Caki2 (cell line): Measurements from ENCODE around the gene PRR5L. TPM values are rescaled to one million over a fixed set of nuclear protein-coding genes. Genes with fewer than 3 reads are reported as not detected.
A peak's percentile ranks its signal among the peaks of the same experiment; 100 is the strongest.

Experiments
- DNase-seq: peaks from one replicate; pipeline ENCODE4 v3.0.0-alpha.2; 2015; ENCODE audit warnings: low read depth
- in situ Hi-C: cut with HindIII; loops from 2 replicates; pipeline ENCODE4 v1.10.0; 2016; ENCODE audit warnings: low sequenced_read_pairs, low pct_unique_long_range_greater_than_20kb, mixed read lengths
- total RNA-seq: library from RNA; depleted of rRNA; stranded (reverse); fragments of >200 nt; shearing (Covaris generic); gene quantifications from 2 replicates; pipeline ENCODE4 v1.2.3, GENCODE V29; 2014; ENCODE audit warnings: low replicate concordance

Gene PRR5L
- total RNA-seq, 1 experiment from 2014 or later = 0.44 TPM

- in situ Hi-C loops = no loop called here
Observed at GRCh38 chr11:36273110-36273509, 23.0 kb upstream of the PRR5L start.

DNA sequence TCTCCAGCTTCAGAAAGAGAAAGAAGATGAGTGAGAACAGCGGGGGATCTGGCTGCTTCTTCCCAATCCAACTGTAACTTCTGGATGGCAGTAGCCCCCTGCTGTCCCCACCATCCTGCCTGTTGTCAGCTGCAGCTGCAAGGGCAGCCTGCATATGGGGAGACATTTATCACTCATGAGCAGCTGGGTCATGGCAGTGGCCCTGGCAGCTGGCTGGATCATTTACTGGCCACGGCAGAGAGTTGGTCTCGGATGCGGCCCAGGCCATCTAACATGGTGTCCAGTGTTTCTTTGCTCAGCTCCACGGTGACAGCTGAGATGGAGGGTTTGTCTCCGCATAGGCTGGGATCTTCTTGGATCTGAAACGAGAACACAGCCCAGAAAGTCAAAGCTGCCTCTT, 21.7 kb upstream of the PRR5L start:
- DNase-seq = no peak
- in situ Hi-C loops = no loop called here

More at GRCh38 chr11:36273110-36273509, 23.0 kb upstream of the PRR5L start:
- DNase-seq = no peak

DNA sequence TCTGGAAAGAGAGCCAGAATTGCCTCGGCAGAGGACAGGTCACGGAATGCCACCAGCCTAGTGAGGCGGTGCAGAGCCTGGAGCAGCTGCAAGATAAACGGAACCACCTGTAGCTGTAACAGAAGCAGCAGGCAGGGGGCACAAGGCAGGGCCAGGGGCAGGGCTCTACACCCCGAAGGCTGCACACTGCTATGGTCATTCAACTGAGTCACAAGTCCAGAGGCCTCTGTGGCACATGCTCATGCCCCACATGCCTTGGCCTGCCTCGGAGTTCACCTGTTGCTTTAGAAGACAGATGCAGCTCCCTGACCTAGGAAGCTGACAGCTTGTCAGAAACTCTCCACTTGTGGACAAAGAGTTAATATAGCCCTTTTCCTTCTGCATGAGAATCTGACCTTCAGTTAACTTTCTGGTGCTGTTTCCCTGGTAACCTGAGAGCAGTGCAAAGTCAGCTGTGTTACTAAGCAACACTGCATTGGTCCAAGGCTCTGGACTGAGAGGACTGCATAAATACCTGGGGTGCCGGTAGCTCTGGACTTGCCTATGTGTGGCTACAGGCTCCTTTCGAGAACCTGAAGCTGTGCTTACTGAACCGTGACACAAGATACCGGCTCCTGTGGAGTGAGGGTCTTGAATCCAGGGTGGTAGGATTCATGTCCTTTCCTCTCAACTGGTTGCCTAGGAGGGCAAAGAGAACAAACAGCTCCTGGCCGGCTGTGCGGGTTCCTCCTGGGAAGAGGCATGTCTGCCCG, 17.4 kb upstream of the PRR5L start:
- in situ Hi-C loops = no loop called here
- DNase-seq = no peak

DNA sequence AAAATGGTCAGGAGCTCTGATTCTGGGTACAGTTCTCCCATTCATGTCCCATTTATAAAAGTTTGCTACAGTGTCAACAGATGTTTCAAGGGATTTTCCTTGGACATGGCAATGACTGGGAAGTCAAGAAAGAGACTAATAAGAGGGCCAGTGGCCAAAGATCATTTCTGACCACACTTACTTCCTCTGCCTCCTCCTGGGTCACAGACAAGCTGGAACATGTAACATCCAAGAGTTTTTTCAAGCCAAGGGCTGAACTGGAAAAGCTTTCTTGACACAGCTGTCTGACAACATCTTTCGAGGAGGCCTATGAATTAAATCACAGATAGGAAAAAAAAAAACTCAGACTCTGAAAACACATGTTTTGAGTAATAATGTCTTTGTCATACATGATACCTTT, 15.6 kb upstream of the PRR5L start:
- in situ Hi-C loops = no loop called here
- no peak for DNase-seq

GRCh38 chr11:36281850-36282249, 14.2 kb upstream of the PRR5L start:
- in situ Hi-C loops = no loop called here
- no peak for DNase-seq

DNA sequence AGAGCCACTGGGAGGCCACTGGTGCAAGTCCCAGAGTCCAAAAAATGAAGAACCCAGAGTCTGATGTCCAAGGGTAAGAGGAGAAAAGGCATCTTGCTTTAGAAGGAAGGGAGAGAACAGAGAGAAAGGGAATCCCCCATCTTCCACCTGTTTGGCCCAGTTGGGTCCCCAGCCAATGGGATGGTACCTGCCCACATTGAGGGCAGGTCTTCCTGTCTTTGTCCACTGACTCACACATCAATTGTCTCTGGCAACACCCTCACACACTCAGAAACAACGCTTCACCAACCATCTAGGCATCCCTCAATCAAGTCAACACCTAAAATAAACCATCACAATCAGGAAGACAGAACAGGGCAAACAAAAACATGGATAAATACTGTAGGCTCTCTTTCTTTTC, 13.2 kb upstream of the PRR5L start:
- DNase-seq = no peak
- in situ Hi-C loops = no loop called here

DNA sequence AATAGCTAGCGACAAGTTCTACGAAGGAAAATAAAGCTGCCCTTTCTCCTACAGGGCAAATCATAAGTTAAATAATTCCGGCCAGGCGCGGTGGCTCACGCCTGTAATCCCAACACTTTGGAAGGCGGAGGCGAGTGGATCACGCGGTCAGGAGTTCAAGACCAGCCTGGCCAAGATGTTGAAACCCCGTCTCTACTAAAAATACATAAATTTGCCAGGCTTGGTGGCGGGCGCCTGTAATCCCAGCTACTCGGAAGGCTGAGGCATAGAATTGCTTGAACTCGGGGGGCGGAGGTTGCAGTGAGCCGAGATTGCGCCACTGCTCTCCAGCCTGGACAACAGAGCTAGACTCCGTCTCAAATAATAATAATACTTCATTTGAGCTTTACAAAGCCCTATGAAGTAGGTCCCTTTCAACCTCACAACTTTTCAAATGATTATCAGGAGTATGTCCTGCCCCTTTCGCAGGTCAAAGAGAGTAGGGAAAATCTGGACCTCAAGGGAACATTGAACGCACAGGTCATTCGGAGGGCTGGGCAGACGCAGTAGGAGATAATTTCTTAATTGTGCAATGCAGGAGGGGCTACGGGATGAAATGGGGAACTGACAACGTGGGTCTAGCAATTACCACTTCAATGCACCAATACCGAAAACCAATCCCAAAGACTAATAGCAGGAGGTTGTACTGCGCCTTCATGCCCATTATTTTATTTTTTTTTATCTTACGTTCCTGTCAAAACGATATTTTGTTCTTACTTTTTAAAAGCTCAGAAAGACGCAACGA, 7.5 kb upstream of the PRR5L start:
- no peak for DNase-seq
- in situ Hi-C loops = no loop called here

DNA sequence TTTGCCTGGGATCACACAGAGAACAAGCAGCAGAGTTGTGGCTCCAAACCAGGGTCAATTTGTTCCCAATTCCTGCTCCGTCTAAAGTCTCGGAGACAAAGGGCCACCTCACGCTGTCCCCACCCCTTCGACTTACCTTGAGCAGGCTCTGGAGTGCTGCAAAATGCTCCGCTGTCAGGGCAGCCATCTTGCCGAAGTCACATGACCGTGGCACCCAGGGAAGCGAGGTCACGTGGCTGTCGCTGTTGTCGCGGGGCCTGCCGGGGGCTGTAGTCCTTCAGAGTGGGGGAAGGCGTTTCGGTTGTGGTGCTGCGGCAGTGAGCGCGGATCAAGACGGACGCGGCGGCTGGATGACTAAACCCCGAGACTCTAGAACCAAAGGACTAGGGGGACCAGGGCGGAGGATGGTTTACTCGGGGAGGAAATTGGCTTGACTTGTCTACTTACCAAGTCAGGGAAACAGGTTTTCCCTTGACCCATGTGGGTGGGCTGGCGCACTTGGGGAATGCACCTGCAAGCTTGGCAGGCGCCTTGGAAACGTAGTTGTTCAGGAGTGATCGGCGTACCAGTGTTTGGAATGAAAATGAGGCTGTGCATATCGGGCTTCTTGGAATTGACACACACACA, 6.7 kb upstream of the PRR5L start, which contains the start of gene COMMD9:
Gene COMMD9, minus strand, starts transcription at position 199 of the 627 bp plus-strand sequence. Its CDS starts 12 bp downstream, at position 187.
- DNase-seq = peak; percentile 77
- in situ Hi-C loops = no loop called here

- DNase-seq = peak; percentile 18
- in situ Hi-C loops = no loop called here
Observed at GRCh38 chr11:36292311-36292722, 3.8 kb upstream of the PRR5L start.

- in situ Hi-C loops = no loop called here
Observed at GRCh38 chr11:36296884-36297543, 926 bp downstream of the PRR5L start.

GRCh38 chr11:36300650-36301049, 4.6 kb downstream of the PRR5L start:
- in situ Hi-C loops = no loop called here
- DNase-seq = no peak

More at GRCh38 chr11:36296884-36297543, 926 bp downstream of the PRR5L start:
- no peak for DNase-seq

DNA sequence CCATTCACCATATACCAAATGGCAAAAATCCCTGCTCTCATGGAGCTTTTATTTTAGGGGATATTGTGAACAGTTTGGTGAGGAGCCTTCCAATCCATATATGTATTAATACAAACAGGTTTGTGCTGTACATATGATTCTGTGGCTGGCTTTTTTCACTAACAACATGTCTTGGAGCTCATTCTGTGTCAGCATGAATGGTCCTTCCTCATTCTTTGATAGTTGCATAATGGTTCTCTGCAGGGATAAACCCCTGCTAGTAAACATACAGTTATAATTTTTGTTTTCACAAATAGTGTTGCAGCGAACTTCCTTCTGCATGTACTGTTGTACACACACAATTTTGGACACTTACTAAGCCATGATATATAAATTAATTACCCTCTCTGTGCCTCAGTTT, 8.3 kb downstream of the PRR5L start:
- in situ Hi-C loops = no loop called here
- DNase-seq = no peak

- in situ Hi-C loops = no loop called here
- DNase-seq = no peak
Observed at GRCh38 chr11:36305047-36305446, 9.0 kb downstream of the PRR5L start.

DNA sequence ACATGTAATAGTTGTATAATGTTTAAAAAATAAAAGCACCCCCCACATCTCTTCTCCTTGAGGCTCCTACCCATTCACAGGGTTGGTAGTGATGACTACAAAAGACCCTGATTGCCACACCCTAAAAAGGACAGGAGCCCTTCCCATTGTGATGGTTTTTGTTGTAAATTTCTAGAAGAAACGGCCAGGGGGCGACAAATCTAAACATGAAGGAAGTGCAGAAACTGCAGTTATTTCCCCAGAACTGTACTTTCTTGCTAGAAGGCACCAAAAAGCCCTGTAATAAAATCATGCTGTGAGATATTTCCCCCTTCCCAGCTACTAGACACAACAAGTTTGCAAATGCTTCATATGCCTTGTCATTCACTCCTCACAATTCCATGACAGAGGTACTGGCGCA, 10.8 kb downstream of the PRR5L start:
- in situ Hi-C loops = no loop called here
- no peak for DNase-seq

DNA sequence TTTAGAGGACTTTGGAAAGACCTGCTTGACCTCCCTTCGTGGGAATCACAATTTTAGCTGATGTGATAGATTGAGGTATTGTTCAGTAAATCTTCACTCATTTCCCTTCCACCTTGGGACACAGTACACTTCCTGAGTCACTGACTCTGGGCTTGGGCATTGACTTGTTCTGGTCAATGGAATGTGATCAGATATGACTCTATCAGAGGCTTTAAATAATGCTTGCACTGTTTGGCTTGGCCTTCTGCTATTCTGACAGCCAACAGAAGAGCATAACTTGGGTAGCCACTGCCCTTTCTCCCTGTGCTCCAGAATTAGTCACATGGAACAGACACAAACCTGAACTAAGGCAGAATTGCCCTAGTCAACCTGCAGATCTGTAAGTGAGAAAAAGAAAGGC, 12.5 kb downstream of the PRR5L start:
- DNase-seq = no peak
- in situ Hi-C loops = no loop called here

DNA sequence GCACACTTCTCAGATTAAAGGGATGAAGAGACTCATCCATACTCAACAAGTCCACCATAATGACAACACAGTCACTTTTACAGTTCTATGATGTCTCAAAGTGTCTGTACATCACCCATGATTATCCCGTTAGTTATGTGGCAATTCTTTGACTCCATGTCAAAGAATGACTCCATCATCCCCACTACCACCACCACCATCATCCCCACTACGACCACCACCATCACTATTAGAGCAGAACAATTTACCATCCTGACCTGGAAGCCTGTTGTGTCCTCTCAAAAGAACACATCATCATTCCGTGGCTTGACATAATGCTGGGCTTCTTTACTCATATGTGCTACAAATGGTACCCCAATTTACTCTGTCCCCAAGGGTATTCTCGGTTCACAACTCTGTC, 13.7 kb downstream of the PRR5L start:
- no peak for DNase-seq
- in situ Hi-C loops = no loop called here

DNA sequence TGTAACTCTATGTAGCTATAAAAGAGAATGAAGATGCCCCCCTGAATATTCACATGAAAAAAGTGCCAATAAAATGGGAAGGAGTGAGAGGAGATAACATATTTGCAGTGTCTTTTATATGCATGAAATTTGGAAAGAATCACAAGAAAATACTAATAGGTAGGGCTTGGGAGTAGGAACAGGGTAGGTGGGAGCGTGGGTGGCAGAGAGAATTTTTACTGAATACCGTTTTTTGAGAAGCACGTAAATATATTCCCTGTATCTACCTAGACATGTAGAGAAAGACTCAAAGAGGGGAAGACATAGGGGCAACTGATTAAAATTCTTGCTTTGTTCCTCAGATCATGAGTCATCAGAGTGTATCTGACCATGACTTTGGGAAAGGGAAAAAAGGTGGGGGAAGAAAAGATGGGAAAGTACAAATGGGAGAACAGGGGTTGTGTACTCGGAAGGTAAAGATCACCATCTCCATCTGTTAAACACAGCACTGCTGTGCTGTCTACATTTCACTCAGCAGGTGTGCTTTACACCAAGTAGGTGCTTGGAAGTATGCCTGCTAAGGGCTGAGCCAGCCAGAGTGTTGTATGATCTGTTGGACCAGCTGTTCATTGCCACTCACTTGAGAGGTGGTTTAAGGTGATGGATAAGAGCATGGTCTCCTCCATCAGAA, 16.0 kb downstream of the PRR5L start:
- in situ Hi-C loops = no loop called here
- DNase-seq = no peak
